ENCODE results near the gene TEX26.

GRCh38 chr13:30932481-30933353 lies at the start of gene TEX26:
- TF ChIP-seq CTCF (IDR thresholded peaks at IDR 0.05) (no peak), POLR2A (IDR thresholded peaks at IDR 0.05; ENCODE audit: low read length) (no peak), RFX5 (IDR thresholded peaks at IDR 0.05) (no peak), SMC3 (IDR thresholded peaks at IDR 0.05) (no peak), JUNB (IDR thresholded peaks at IDR 0.05) (no peak)

Data from A549 (cell line).